ENCODE measurements around the gene DNAH2.

DNA sequence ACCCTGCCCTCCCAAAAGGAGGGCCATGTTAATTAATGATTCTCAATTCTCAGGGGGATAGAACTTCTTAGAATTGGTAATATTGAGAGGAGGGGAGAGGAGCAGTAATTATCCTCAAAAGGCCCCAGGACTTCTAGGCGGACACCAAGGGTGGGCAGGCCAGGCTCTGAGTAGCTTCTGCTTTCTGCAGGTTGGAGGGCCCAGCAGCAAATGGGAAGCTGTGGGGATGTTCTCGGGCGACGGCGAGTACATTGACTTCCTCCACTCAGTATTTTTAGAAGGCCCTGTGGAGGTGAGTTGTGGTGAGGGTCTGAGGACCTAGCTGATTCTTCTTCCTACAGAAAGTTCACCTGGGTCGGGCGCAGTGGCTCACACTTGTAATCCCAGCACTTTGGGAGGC, 57.5 kb downstream of the DNAH2 start:
- TF ChIP-seq POLR2AphosphoS5 (IDR thresholded peaks at IDR 0.05) (no peak), CTCF (IDR thresholded peaks at IDR 0.05) (no peak)
